Measurements from ENCODE around the gene ANKRD18A.

DNA sequence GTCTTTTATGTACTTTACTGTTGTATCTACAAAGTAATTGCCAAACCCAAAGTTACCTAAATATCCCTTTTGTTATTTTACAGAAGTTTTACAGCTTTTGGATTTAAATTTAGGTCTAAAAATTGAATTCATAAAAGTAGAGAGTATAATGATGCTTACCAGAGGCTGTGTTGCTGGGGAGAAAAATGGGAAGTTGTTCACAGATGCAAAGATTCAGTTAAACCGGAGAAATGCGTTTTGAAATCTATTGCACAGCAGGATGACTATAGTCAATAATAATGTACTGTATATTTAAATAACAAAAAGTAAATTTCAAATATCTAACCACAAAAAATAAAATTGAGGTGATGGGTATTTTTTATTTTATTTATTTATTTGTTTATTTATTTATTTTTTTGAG is 2.6 kb upstream of the ANKRD18A start:
- TF ChIP-seq POLR2AphosphoS5 (IDR thresholded peaks at IDR 0.05; ENCODE audit: low read depth, low read length) (no peak), POLR2A (IDR thresholded peaks at IDR 0.05; ENCODE audit: low read depth, low read length) (no peak)
